ENCODE measurements around the gene NPHP4.

NPHP4 gene

DNA sequence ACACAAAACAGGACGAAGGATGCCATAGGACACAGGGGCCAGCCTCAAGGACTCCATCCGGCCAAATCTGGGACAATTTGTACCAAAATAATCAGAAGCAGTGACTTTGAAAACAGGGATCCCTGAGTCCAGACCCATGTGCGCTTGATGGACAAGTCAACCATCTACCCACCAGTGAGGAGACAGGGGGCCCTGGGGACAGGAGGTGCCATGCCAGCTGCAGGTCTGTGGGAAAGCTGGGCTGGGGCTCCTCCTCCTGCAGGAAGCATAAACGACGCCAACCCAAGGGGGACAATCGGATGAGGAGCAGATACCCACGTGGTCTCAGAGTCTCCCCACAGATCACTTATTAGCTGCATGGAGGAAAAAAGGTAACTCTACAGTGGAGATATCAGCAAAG, 50.6 kb downstream of the NPHP4 start:
- H3K4me3 Mint-ChIP-seq = no peak overlapping the region

DNA sequence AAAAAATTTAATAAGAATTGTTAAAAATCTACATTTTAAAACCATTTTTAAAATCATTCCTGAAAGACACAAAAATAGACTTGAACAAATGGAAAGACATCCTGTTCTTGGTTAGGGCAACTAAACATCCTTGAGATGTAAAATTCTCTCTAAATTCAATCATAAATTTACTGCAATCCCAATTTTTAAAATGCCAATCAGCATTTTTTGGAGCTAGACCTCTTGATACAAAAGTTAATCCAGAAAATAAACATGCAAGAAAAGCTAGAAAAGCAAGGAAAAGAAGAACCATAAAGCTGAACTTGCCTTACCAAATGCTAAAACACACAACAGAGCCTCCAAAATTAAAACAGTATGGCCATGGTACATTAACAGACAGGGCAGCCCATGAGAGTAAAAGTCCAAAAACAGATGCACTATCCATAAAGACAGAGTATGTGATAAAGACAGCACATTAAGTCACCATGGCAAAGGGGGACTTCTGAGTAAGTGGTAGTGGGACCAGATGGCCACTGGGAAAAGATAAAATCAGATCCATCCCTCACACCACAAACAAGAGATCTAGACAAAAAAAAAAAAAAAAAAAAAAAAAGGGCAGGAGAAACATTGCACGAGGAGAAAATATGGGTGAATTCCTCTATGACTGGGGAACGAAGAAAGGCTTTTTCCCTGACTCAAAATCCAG, 51.4 kb downstream of the NPHP4 start:
- Mint-ChIP-seq H3K9me3 (no peaks in the 10 kb centered on the region), H3K27me3 (no peaks in the 10 kb centered on the region), H3K4me3 (no peak overlapping the region), H3K36me3 (ENCODE audit: insufficient read depth) (no peaks in the 10 kb centered on the region), H3K27ac (ENCODE audit: low read depth) (peak overlapping the region; percentile 62), H3K4me1 (peaks cover 6% of the 10 kb centered on the region)
- DNase-seq (ENCODE audit: low spot score in 2 of 2) (no peak), ATAC-seq (replicated peaks; ENCODE audit: extremely low read depth, poor library complexity, severe bottlenecking) (no peak)

More for the DNA sequence above, 50.6 kb downstream of the NPHP4 start:
- ATAC-seq (replicated peaks; ENCODE audit: extremely low read depth, poor library complexity, severe bottlenecking) (no peak), DNase-seq (ENCODE audit: low spot score in 2 of 2) (no peak)
- H3K36me3 Mint-ChIP-seq (ENCODE audit: insufficient read depth) = no peaks in the 10 kb centered on the region
- H3K27me3 Mint-ChIP-seq = no peaks in the 10 kb centered on the region
- peaks cover 3% of the 10 kb centered on the region for H3K4me1 Mint-ChIP-seq
- H3K9me3 Mint-ChIP-seq = no peaks in the 10 kb centered on the region
- no peak overlapping the region for H3K27ac Mint-ChIP-seq (ENCODE audit: low read depth)

DNA sequence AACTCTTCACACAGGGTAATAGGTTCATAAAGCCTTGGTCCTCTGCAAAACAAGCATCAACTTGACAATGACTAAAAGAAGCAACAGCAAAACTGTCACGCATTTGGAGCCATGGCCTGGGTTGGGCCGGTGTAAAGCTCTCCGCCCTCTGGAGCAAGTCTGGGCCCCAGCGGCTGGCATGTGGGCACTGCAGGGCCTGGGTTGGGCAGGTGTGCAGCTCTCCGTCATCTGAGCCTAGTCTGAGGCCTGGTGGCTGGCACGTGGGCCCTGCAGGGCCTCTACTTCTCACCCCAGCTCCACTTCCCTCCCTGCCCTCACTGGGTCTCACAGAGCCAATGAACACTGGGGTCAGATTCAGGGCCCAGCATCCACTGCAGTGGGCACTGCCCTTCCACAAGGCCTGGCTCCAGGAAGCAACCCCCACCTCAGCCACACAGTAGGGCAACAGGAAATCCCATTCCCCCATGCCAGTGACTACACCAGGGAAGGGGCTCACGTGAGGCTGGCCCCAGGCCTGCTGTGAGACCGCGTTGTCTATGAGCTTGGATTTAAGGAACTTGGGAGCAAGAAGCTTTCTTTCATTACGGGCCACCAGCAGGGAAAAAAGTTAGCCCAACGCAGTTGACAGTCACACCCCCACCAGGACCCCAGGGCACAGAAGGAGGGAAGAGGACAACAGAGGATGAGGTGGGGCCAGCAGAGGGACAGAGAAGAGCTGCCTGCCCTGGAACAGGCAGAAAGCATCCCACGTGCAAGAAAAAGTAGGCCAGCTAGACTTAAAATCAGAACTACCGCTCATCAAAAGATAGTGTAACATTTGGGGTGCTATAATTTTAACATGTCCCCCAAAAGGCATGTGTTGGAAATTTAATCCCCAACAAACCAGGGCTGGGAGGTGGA, 52.7 kb downstream of the NPHP4 start:
- no peak overlapping the region for H3K4me3 Mint-ChIP-seq
- H3K9me3 Mint-ChIP-seq = no peaks in the 10 kb centered on the region
- peaks cover 6% of the 10 kb centered on the region for H3K4me1 Mint-ChIP-seq
- no peak overlapping the region for H3K27ac Mint-ChIP-seq (ENCODE audit: low read depth)
- H3K36me3 Mint-ChIP-seq (ENCODE audit: insufficient read depth) = no peaks in the 10 kb centered on the region
- no peaks in the 10 kb centered on the region for H3K27me3 Mint-ChIP-seq
- ATAC-seq (replicated peaks; ENCODE audit: extremely low read depth, poor library complexity, severe bottlenecking) = no peak
- DNase-seq (ENCODE audit: low spot score in 2 of 2) = no peak

DNA sequence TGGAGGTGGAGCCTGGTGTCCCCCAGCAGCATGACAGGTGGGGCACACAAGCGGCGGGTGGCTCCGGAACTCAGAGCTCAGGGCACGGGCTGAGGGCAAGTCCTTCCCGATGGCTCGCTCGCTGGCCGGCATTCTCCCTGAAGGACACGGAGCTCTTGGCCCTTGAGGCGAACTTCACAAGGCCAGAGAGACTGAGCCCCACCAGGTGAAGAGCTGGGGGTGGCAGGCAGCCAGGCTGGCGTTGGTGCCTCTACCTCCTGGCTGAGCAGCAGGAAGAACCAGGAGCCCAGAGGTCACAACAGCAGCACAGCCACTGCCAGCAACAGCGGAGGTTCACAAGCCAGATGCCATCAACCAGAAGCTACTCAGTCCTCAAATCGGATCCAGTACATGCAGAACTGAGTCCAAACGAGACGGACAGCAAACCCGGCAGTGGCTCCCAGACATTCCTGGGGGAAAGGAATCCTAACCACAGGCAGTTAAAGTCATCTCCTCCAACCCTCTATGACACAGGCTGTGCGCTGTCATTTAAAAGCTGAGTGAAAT, 54.1 kb downstream of the NPHP4 start:
- no peak overlapping the region for H3K4me3 Mint-ChIP-seq
- ATAC-seq (replicated peaks; ENCODE audit: extremely low read depth, poor library complexity, severe bottlenecking) = no peak

DNA sequence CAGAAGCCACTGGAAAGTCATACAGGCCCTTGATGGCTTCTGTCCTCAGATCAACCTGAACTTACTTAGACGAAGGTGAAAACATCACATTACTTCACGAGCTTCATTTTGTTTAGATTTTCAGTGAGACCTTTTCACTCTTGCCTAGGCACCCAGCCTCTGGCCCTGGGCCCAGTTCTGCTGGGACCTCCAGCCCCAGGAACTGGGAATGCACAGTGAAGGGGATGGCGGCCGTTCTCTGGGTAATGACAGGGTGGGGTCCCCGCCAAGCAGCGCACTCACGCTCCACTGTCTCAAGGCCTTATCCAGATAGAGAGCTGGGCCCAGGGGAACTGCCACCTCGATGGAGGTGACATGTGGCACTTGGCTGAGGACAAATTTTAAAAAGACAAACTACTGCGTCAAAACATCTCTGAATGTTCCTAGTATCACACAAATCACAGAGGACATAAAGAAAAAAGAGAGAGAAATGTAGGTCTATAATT, 54.8 kb downstream of the NPHP4 start:
- DNase-seq (ENCODE audit: low spot score in 2 of 2) (no peak), ATAC-seq (replicated peaks; ENCODE audit: extremely low read depth, poor library complexity, severe bottlenecking) (no peak)
- Mint-ChIP-seq H3K27me3 (no peaks in the 10 kb centered on the region), H3K36me3 (ENCODE audit: insufficient read depth) (no peaks in the 10 kb centered on the region), H3K4me3 (no peak overlapping the region), H3K27ac (ENCODE audit: low read depth) (no peak overlapping the region), H3K4me1 (peaks cover 6% of the 10 kb centered on the region), H3K9me3 (no peaks in the 10 kb centered on the region)

More for the DNA sequence above, 54.1 kb downstream of the NPHP4 start:
- DNase-seq (ENCODE audit: low spot score in 2 of 2) = peak in 1 of 2 donors; percentile 7
- H3K27me3 Mint-ChIP-seq = no peaks in the 10 kb centered on the region
- H3K4me1 Mint-ChIP-seq = peaks cover 6% of the 10 kb centered on the region
- H3K9me3 Mint-ChIP-seq = no peaks in the 10 kb centered on the region
- no peaks in the 10 kb centered on the region for H3K36me3 Mint-ChIP-seq (ENCODE audit: insufficient read depth)
- H3K27ac Mint-ChIP-seq (ENCODE audit: low read depth) = no peak overlapping the region

DNA sequence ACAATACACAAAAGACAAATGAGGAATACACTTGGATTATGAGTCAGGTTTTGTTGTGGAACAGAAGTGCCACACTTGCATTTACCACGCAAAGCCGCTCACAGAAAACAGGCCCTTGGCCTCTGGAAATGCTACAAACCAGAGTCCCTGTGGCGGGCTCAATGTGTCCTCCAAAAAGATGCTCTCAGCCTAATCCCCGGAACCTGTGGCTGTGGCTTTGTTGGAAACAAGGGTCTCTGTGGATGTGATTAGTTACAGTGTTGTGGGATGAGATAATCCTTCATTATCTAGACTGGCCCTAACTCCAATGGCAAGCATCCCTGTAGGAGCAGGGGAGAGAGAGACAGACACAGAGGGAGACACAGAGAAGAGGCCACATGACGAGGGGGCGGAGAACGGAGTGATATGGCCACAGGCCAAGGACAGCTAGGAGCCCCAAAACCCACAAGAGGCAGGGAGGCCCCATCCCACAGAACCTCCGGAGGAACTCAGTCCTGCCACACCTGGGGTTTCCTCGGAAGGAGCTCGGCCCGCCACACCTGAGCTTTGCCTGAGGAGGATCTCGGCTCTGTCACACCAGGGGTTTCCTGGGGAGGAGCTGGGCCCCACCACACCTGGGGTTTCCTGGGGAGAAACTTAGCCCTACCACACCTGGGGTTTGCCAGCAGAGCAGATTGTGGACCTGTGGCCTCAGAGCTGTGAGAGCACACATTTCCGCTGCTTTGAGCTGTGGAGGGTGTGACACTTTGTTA, 55.4 kb downstream of the NPHP4 start:
- no peaks in the 10 kb centered on the region for H3K9me3 Mint-ChIP-seq
- H3K4me1 Mint-ChIP-seq = peaks cover 6% of the 10 kb centered on the region
- H3K4me3 Mint-ChIP-seq = no peak overlapping the region
- DNase-seq (ENCODE audit: low spot score in 2 of 2) (no peak), ATAC-seq (replicated peaks; ENCODE audit: extremely low read depth, poor library complexity, severe bottlenecking) (no peak)
- no peak overlapping the region for H3K27ac Mint-ChIP-seq (ENCODE audit: low read depth)
- no peaks in the 10 kb centered on the region for H3K36me3 Mint-ChIP-seq (ENCODE audit: insufficient read depth)
- no peaks in the 10 kb centered on the region for H3K27me3 Mint-ChIP-seq

DNA sequence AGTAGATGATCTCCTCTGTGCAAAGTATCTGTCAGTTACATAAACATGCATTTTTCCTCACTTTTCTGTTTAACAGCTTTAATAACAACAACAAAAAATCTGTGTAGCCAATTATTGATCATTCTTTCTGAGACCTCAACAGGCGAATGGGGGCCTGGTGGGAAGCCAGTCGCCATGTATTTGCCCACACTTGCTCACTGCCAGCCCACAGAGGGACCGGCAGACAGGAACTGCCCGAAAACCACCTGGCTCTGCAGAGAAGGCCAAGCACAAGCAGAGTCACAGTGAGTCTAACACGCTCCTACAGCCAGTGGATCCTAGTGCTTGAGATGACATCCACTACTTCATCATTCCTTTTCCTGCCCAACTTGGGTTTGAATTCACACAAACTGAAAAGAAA, 56.1 kb downstream of the NPHP4 start:
- H3K4me3 Mint-ChIP-seq = no peak overlapping the region
- H3K9me3 Mint-ChIP-seq = no peaks in the 10 kb centered on the region
- ATAC-seq (replicated peaks; ENCODE audit: extremely low read depth, poor library complexity, severe bottlenecking) (no peak), DNase-seq (ENCODE audit: low spot score in 2 of 2) (no peak)
- peaks cover 6% of the 10 kb centered on the region for H3K4me1 Mint-ChIP-seq
- no peaks in the 10 kb centered on the region for H3K27me3 Mint-ChIP-seq
- no peak overlapping the region for H3K27ac Mint-ChIP-seq (ENCODE audit: low read depth)
- H3K36me3 Mint-ChIP-seq (ENCODE audit: insufficient read depth) = no peaks in the 10 kb centered on the region

DNA sequence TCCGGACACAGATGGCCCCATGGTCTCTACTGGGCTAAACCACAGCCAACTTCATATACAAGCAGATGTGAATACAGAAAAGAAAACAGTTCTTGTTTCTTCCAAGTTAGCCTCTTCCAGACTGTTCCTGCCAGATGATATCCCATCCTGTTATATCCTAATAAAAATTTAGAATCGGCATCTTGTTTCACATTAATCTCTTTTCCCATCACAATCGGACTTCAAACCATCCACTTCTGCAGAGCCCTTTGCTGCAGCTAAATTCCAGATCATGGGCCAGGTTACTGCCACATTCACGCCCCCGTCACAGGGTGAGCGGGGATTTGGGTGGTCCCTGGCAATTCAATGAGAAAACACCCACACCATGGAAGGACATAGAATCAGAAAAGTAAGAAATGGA, 57.2 kb downstream of the NPHP4 start:
- no peak overlapping the region for H3K27ac Mint-ChIP-seq (ENCODE audit: low read depth)
- no peaks in the 10 kb centered on the region for H3K9me3 Mint-ChIP-seq
- DNase-seq (ENCODE audit: low spot score in 2 of 2) (no peak), ATAC-seq (replicated peaks; ENCODE audit: extremely low read depth, poor library complexity, severe bottlenecking) (no peak)
- no peaks in the 10 kb centered on the region for H3K27me3 Mint-ChIP-seq
- H3K4me3 Mint-ChIP-seq = no peak overlapping the region
- peaks cover 6% of the 10 kb centered on the region for H3K4me1 Mint-ChIP-seq
- peaks cover 3% of the 10 kb centered on the region for H3K36me3 Mint-ChIP-seq (ENCODE audit: insufficient read depth)

DNA sequence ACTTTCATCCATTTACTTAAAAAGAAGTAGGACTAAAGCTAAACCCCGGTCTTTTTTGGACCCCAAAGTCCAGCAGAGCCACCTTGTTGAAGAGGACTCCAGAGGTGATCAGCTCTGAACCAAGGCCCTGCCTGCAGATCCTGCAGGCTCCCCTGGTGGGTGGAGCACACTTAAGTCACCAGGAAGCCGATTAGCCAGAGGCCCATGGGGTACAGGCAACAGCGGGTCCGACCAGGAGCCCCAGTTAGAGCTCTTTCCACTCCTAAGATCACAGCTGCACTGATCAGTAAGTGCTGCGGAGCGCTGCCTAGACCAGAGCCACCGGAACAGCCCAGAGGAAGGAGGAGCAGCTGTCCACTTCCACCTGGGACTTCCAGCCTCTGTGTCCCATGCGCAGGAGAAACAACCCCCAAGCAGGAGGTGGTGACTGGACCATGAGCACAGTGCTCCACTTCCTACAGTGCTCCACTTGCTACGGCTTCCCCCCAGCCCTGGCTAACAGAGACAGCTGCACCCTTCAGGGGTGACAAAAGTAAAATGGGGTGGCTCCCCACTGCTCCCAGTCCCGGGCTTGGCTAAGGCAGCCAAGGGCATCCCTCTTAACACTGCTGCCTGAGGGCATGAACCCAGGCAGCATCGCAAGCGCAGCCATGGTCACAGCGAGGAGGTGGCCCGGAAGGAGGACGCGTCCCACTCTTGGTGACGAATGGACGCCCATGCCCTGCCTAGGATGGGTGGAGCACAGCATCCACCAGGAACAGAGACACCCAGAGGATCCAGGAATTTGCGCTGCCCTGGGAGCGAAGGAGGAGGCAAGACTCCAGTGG, 58.0 kb downstream of the NPHP4 start:
- ATAC-seq (replicated peaks; ENCODE audit: extremely low read depth, poor library complexity, severe bottlenecking) = no peak
- Mint-ChIP-seq H3K36me3 (ENCODE audit: insufficient read depth) (peaks cover 3% of the 10 kb centered on the region), H3K4me3 (no peak overlapping the region)

DNA sequence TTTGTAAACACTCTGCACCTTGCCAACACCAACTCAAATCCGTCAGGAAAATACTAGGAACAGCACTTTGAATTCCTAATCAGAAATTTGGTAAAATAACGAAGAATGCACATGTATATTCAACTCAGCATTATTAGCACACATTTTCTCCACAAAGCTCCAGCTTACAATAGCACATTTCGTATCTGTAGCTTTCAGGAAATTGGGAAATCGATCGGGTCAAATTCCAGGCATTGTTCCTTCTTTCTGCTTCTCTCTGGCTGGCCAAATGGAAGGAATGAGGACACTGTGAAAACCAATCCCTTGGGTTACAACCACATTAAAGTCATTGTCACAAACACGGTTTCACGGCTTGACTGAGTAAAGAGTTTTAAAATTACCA, 58.6 kb downstream of the NPHP4 start:
- Mint-ChIP-seq H3K36me3 (ENCODE audit: insufficient read depth) (peaks cover 3% of the 10 kb centered on the region), H3K9me3 (no peaks in the 10 kb centered on the region), H3K27ac (ENCODE audit: low read depth) (no peak overlapping the region), H3K4me1 (peaks cover 10% of the 10 kb centered on the region), H3K27me3 (no peaks in the 10 kb centered on the region), H3K4me3 (no peak overlapping the region)
- DNase-seq (ENCODE audit: low spot score in 2 of 2) = no peak
- no peak for ATAC-seq (replicated peaks; ENCODE audit: extremely low read depth, poor library complexity, severe bottlenecking)

More for the DNA sequence above, 58.0 kb downstream of the NPHP4 start:
- Mint-ChIP-seq H3K9me3 (no peaks in the 10 kb centered on the region), H3K27me3 (no peaks in the 10 kb centered on the region), H3K27ac (ENCODE audit: low read depth) (no peak overlapping the region), H3K4me1 (peaks cover 6% of the 10 kb centered on the region)
- DNase-seq (ENCODE audit: low spot score in 2 of 2) = no peak

DNA sequence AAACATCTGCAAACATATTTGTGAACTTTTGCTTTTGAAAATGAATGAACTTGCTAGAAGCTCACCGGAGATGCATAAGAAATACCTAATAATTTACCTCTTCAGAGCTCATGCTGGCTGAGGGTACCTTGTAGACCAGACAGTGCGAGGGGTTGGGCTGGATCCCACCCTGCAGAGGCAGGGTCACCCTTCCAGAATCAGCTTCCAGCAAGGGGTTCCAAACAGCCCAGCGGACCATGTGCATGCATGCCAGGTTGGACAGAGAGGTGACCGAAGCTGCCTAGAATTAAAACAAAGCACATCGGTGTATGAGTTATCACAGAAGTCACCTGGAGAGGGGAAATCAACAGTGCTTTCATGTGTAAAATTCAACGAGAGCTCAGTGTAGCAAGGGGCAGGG, 59.2 kb downstream of the NPHP4 start:
- Mint-ChIP-seq H3K4me1 (peaks cover 15% of the 10 kb centered on the region), H3K27ac (ENCODE audit: low read depth) (no peak overlapping the region), H3K36me3 (ENCODE audit: insufficient read depth) (peaks cover 3% of the 10 kb centered on the region), H3K9me3 (no peaks in the 10 kb centered on the region), H3K4me3 (no peak overlapping the region), H3K27me3 (no peaks in the 10 kb centered on the region)
- no peak for DNase-seq (ENCODE audit: low spot score in 2 of 2)
- no peak for ATAC-seq (replicated peaks; ENCODE audit: extremely low read depth, poor library complexity, severe bottlenecking)

All from central memory CD8-positive, alpha-beta T cell (primary cell).